ENCODE data around the gene TAF13.

- TF ChIP-seq POLR2AphosphoS5 (IDR thresholded peaks at IDR 0.05; ENCODE audit: borderline replicate concordance, low read depth, low read length): no peak
- TF ChIP-seq FOXP2 (optimal IDR thresholded peaks at IDR 0.05; ENCODE audit: control extremely low read depth, extremely low read length, insufficient read depth): no peak
- no peak for TF ChIP-seq EZH2 (IDR thresholded peaks at IDR 0.05)
Measured at GRCh38 chr1:109040627-109040988, 35.2 kb downstream of the TAF13 start.
